ENCODE results near the gene KRTCAP3.

Gene KRTCAP3

DNA sequence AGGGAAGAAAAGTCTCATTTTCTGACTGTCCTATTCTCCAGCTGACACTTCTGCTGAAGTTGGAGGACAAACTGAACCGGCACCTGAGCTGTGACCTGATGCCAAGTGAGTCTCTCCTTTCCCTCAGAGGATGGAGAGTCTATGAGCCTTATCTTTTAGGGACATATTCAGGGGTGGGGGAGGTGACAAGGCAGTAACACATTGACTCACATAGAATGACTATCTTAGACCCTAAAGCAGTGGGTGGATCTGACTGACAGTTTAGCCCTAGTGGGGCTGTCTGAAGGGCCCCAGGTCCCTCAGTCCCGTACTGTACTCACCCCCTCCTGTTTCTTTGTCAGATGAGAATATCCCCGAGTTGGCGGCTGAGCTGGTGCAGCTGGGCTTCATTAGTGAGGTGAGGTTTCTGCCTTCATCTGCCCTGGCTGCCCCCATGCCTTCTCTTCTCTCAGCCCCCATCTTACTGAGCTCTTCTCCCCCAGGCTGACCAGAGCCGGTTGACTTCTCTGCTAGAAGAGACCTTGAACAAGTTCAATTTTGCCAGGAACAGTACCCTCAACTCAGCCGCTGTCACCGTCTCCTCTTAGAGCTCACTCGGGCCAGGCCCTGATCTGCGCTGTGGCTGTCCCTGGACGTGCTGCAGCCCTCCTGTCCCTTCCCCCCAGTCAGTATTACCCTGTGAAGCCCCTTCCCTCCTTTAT is 805 bp upstream of the KRTCAP3 start:
- no peak for DNase-seq (ENCODE audit: low read depth)

DNA sequence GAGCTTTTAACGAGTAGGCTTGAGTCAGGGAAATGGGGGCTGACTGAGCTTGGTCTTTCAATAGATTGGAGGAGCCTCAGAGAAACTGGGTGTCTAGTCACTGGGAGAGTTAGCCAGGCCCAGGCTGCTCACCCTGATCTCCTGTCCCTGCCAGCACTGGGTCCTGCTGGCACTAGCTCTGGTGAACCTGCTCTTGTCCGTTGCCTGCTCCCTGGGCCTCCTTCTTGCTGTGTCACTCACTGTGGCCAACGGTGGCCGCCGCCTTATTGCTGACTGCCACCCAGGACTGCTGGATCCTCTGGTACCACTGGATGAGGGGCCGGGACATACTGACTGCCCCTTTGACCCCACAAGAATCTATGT is 720 bp downstream of the KRTCAP3 start:
- no peak for DNase-seq (ENCODE audit: low read depth)

DNA sequence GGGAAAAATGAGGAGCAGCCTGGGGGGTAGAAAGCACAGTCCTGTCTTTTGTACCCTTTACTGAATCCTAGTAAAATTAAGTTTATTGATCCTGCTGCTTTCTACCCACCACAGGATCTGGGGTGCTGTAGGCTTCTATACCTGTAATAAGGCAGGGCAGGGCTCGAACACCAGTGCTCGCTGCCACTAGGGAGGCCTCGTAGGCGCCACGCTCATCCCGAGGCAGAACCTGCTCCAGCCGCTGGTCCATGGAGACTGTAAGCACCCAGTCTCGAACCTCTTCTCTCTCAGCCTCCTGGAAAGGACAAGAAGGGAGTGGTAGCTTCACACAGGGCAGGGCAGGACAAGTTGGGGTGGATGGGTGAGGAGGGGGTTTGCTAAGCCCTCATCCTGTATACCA is 3.0 kb downstream of the KRTCAP3 start:
- no peak for DNase-seq (ENCODE audit: low read depth)

DNA sequence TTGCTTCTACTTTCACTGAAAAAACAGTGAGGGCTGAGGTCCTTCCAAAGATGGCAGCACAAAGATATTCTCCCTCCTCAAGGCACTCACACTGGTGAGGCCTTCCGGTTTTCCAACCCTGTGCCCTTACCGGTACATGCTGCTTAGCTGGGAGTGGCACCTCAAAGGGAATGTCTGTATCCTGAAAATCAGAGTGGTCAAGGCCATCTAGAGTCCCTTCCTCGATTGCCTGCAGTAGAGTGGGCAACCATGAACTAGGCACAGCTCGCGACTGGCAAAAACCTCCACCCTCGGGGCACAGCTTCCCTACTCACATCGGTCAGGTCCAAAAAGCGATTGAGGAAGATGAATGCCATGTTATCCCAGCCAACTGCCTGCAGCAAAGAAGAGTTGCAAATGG is 3.4 kb downstream of the KRTCAP3 start:
- DNase-seq (ENCODE audit: low read depth): no peak

DNA sequence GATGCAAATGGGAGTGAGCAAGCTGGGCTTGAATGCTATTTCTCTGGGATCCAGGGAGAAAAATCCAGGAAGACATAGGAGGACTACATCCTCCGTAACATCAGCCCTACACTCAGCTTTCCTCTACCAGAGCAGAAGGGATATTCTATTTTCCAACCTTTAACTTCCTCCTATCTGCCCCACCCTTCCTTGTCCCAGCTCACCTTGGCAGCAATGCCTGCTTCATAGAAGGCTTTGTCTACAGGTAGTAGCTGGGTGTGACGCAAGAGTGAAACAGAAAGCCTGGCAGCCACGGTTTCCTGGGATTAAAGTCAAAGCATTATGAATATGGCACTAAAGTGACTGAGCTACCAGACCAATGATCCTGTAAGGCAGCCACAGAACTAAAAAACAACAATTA is 3.9 kb downstream of the KRTCAP3 start:
- no peak for DNase-seq (ENCODE audit: low read depth)

- no peak for DNase-seq (ENCODE audit: low read depth)
Measured at GRCh38 chr2:27448381-27448780, 6.2 kb downstream of the KRTCAP3 start.

DNA sequence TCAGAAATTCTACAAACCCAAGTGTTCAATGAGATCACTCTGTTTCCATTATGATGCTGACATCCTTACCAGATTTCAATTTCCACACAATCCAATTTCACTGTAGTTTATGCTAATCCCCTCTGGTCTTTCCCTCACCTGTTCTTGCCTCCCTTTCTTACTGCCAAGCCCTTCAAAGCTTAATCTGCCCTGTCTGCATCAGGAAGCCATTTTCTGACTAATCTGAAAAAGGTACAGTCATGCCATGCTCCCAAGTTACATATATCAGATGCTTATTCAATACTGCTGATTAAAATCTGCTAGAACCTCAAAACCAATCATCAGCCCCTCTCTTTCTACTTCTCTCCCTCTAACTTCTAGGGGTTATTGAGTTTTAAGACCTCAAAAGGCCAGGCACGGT is 8.9 kb downstream of the KRTCAP3 start:
- DNase-seq (ENCODE audit: low read depth): no peak

GRCh38 chr2:27453968-27454367 is 11.8 kb downstream of the KRTCAP3 start:
- DNase-seq (ENCODE audit: low read depth): no peak

DNA sequence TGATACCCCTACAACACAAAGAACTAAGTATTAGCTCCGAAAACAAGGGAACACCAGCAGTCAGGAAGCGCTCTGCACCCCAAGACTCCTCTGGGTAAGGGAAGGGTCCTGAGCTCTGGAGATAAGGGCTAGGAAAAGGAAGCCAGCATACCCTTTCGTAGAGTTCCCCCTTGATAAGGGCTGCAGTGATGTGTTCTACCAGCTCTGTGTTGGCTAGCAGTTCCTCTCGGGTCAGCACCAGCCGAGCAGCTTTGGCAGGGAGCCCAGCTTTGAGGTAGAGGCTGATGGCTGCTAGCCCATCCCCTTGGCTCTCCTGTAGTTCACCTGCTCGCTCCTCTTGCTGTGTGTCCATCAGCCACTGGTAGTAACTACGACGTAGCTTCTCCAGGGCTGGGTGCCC is 18.9 kb downstream of the KRTCAP3 start:
- DNase-seq (ENCODE audit: low read depth): no peak

- no peak for DNase-seq (ENCODE audit: low read depth)
Measured at GRCh38 chr2:27464443-27464842, 22.3 kb downstream of the KRTCAP3 start.

DNA sequence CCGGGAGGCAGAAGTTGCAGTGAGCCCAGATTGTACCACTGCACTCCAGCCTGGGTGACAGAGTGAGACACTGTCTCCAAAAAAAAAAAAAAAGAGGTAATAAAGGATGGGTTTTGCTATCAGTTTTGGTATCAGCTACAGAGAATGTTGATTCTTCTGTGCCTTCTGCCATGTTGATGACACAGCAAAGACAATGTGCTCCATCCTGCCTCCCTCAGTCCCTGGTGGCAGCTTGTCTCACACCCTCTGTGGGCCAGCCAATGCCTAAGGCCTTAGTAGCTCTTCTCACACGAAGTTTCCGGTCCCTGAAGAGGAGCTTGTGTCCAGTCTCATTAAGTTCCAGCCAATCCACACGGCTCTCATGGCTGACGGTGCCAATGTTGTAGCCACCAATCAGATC is 29.8 kb downstream of the KRTCAP3 start:
- no peak for DNase-seq (ENCODE audit: low read depth)

DNA sequence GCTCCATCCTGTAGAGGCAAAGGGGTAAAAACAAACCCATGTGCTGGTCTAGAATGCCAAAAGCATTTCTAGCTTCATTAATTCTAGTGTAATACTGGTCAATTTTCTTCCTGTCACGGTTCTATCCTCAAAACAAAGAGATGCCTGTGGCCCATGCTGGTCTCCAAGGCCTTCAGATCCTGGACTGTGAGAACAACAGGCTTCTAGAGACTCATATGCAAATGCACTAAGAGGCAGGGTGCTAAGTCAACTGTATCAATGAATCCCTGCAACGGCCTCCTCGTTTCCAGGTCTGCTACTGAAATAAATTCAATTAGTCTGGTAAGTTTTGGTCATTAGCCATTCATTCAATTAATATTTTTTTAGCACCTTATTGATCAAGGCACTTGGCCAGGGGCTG is 43.3 kb downstream of the KRTCAP3 start:
- DNase-seq (ENCODE audit: low read depth): no peak

DNA sequence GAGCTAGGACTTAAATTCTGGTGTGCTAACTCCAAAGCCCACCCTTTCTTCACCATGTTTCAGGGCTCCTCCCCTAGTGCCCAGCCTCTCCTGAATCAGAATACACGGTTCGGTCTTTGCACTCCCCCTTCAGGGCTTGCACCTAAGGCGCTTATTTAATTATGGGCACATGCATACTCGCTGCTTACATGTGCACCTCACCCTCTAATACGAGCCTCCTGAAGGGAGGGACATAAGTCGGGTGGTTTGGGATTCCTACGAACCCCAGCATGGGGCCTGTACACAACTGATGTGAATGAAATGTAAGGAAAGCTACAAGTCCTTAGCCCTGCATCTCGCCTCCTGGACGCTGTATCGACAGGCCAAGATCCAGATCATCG is 46.9 kb downstream of the KRTCAP3 start:
- DNase-seq (ENCODE audit: low read depth): no peak

GRCh38 chr2:27489498-27490397 is 47.6 kb downstream of the KRTCAP3 start, which contains the start of gene IFT172:
IFT172 (minus strand) TSS chr2:27489743; CDS start chr2:27489653, 90 bp downstream.
- DNase-seq (ENCODE audit: low read depth): peak; percentile 99

- no peak for DNase-seq (ENCODE audit: low read depth)
Measured at GRCh38 chr2:27492557-27492956, 50.4 kb downstream of the KRTCAP3 start.

GRCh38 chr2:27493948-27494283 is 51.7 kb downstream of the KRTCAP3 start:
- DNase-seq (ENCODE audit: low read depth): no peak
